Measurements from ENCODE around the gene CORO1C. TPM values are rescaled to one million over a fixed set of nuclear protein-coding genes. Genes with fewer than 3 reads are reported as not detected.

CORO1C gene
- polyA plus RNA-seq, 1 of the 3 experiments (the other 2 are of a cell fraction) = 150 TPM

- TF ChIP-seq FOSL2 (IDR thresholded peaks at IDR 0.05; ENCODE audit: borderline replicate concordance, low read depth) (no peak), ZBTB33 (IDR thresholded peaks at IDR 0.05; ENCODE audit: borderline replicate concordance, low read depth) (no peak), SMC3 (IDR thresholded peaks at IDR 0.05; ENCODE audit: low read depth, low read length) (no peak), GABPA (IDR thresholded peaks at IDR 0.05; ENCODE audit: low read depth) (no peak), RCOR1 (IDR thresholded peaks at IDR 0.05; ENCODE audit: low read length) (no peak), TEAD4 (IDR thresholded peaks at IDR 0.05; ENCODE audit: borderline replicate concordance, insufficient read depth) (no peak), REST (IDR thresholded peaks at IDR 0.05; ENCODE audit: low read depth, low read length) (no peak), FOXJ3 (CRISPR knock-in tag; IDR thresholded peaks at IDR 0.05) (no peak), EZH2phosphoT487 (IDR thresholded peaks at IDR 0.05; ENCODE audit: borderline replicate concordance, low read depth) (no peak), MEF2A (IDR thresholded peaks at IDR 0.05; ENCODE audit: borderline replicate concordance, low read depth) (no peak), SIN3A (IDR thresholded peaks at IDR 0.05; ENCODE audit: borderline replicate concordance, low read depth, low read length) (no peak), FOXM1 (IDR thresholded peaks at IDR 0.05; ENCODE audit: low read depth) (no peak), USF2 (IDR thresholded peaks at IDR 0.05; ENCODE audit: borderline replicate concordance, low read depth, low read length) (no peak), YY1 (IDR thresholded peaks at IDR 0.05; ENCODE audit: low read depth) (no peak), PBX3 (IDR thresholded peaks at IDR 0.05) (no peak), IRF3 (IDR thresholded peaks at IDR 0.05; ENCODE audit: low read depth, low read length) (no peak), RAD21 (IDR thresholded peaks at IDR 0.05; ENCODE audit: low read length) (no peak), USF1 (IDR thresholded peaks at IDR 0.05; ENCODE audit: borderline replicate concordance, low read depth) (no peak)
- no peak overlapping the region for H2AFZ ChIP-seq (ENCODE audit: low read depth)
- H3K4me2 ChIP-seq = no peak overlapping the region
- H3K27me3 ChIP-seq (ENCODE audit: insufficient read depth) = no peaks in the 10 kb centered on the region
- POLR2A ChIA-PET = no interaction called here
- peaks cover 0 to 22% of the 10 kb centered on the region in 2 experiments; a peak in 2 of 4 replicates for H3K4me1 ChIP-seq (ENCODE audit: control insufficient read depth in 1 of 2, insufficient read depth in 2 of 2, low read depth in 1 of 2, low read length in 1 of 2)
- H3K9ac ChIP-seq = no peak overlapping the region
- peaks cover 60% of the 10 kb centered on the region; the same call in 1 of the 2 replicates for H4K20me1 ChIP-seq (ENCODE audit: insufficient read depth)
- CTCF ChIA-PET = interaction anchor here (1.0 to 1.9 kb wide), 2 partner anchors 11 to 13 kb away, joined by 3 to 5 read pairs; no protein-coding TSS in a partner anchor
- no peaks in the 10 kb centered on the region for H3K9me3 ChIP-seq
- H3K79me2 ChIP-seq (ENCODE audit: insufficient read depth) = peaks cover 100% of the 10 kb centered on the region
- 88% methylated on average over 3 of the region's 3 CpGs for WGBS (ENCODE audit: low lambda C conversion rate)
- no peak overlapping the region for H3K4me3 ChIP-seq (ENCODE audit: low read depth in 2 of 2, low read length in 1 of 2)
- DNase-seq = no peak
- no peak overlapping the region for H3K27ac ChIP-seq (ENCODE audit: low read depth in 2 of 2, low read length in 1 of 2)
- H3K36me3 ChIP-seq (replicated peaks in 1 of 2; ENCODE audit: control insufficient read depth in 1 of 2, insufficient read depth in 2 of 2, low read length in 1 of 2) = peaks cover 15 to 69% of the 10 kb centered on the region in 2 experiments
- peaks cover 45% of the 10 kb centered on the region for H3F3A ChIP-seq (replicated peaks; ENCODE audit: insufficient read depth)
- H3K9me2 ChIP-seq = no peaks in the 10 kb centered on the region
These were observed 53.9 kb downstream of the CORO1C start for GRCh38 chr12:108677381-108677780.
